Neural progenitor cell (in vitro differentiated cells): ENCODE results near the gene CCDC142.

Experiments
- EZH2 ChIP-seq: fragments of 200-600 bp; sonication (generic); IDR thresholded peaks from 2 replicates; pipeline ENCODE4 v1.6.1; 2017; ENCODE audit warnings: antibody characterized with exemption, mild to moderate bottlenecking, moderate library complexity
- EZH2phosphoT487 ChIP-seq: fragments of 200-600 bp; sonication (generic); IDR thresholded peaks from 2 replicates; pipeline ENCODE4 v1.6.1; 2017; ENCODE audit warnings: antibody characterized with exemption
- TF ChIP-seq, protein P1 (sequence below): fragments of 200-600 bp; sonication (generic); IDR thresholded peaks from 2 replicates; pipeline ENCODE4 v1.5.1; 2017; ENCODE audit warnings: antibody characterized with exemption, mild to moderate bottlenecking

GRCh38 chr2:74474899-74475298, 7.9 kb downstream of the CCDC142 start:
- TF ChIP-seq EZH2 (no peak), EZH2phosphoT487 (no peak)
- TF ChIP-seq, protein P1, sequence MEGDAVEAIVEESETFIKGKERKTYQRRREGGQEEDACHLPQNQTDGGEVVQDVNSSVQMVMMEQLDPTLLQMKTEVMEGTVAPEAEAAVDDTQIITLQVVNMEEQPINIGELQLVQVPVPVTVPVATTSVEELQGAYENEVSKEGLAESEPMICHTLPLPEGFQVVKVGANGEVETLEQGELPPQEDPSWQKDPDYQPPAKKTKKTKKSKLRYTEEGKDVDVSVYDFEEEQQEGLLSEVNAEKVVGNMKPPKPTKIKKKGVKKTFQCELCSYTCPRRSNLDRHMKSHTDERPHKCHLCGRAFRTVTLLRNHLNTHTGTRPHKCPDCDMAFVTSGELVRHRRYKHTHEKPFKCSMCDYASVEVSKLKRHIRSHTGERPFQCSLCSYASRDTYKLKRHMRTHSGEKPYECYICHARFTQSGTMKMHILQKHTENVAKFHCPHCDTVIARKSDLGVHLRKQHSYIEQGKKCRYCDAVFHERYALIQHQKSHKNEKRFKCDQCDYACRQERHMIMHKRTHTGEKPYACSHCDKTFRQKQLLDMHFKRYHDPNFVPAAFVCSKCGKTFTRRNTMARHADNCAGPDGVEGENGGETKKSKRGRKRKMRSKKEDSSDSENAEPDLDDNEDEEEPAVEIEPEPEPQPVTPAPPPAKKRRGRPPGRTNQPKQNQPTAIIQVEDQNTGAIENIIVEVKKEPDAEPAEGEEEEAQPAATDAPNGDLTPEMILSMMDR: peak; percentile 48
